H1 (cell line): ENCODE data around the gene MCRS1. TPM values are rescaled to one million over a fixed set of nuclear protein-coding genes. Genes with fewer than 3 reads are reported as not detected.

Experiments used
- ATF3 ChIP-seq: IDR thresholded peaks from 2 replicates; pipeline ENCODE4 v1.6.1; 2011; ENCODE audit warnings: low read depth, mild to moderate bottlenecking, low read length; ENCODE audit not compliant: insufficient read depth
- CBX8 ChIP-seq: fragments of 300-800, 300-1000 bp; sonication (generic); IDR thresholded peaks from 2 replicates; pipeline ENCODE4 v1.7.1; 2016; ENCODE audit warnings: low read depth, low read length, borderline replicate concordance
- CHD1 ChIP-seq: IDR thresholded peaks from 2 replicates; pipeline ENCODE4 v1.6.1; 2012; ENCODE audit warnings: low read depth, low read length, improper control_type of control experiment
- EZH2 ChIP-seq: fragments of 200-600 bp; sonication (generic); IDR thresholded peaks from 2 replicates; pipeline ENCODE4 v1.7.1; 2012; ENCODE audit warnings: low read depth, mild to moderate bottlenecking, moderate library complexity, low read length, inconsistent platforms; ENCODE audit not compliant: severe bottlenecking
- KDM5A ChIP-seq: fragments of 200-600 bp; IDR thresholded peaks from 2 replicates; pipeline ENCODE4 v1.7.1; 2012; ENCODE audit warnings: mild to moderate bottlenecking, low read length, inconsistent platforms, mixed read lengths
- POLR2AphosphoS5 ChIP-seq: IDR thresholded peaks from 2 replicates; pipeline ENCODE4 v1.6.1; 2011; ENCODE audit warnings: low read depth, low read length
- RXRA ChIP-seq: IDR thresholded peaks from 2 replicates; pipeline ENCODE4 v1.6.1; 2011; ENCODE audit warnings: low read depth, mild to moderate bottlenecking, low read length, moderate library complexity; ENCODE audit not compliant: insufficient read depth
- SIRT6 ChIP-seq: IDR thresholded peaks from one replicate; pipeline ENCODE4 v1.7.1; 2012; ENCODE audit warnings: low read length, inconsistent platforms
- SRF ChIP-seq: IDR thresholded peaks from 2 replicates; pipeline ENCODE4 v1.6.1; 2011; ENCODE audit warnings: mild to moderate bottlenecking, low read depth, low read length, moderate library complexity
- polyA plus RNA-seq, 7 experiments: library from polyadenylated mRNA; depleted of rRNA in 3 of 7; stranded (reverse) in 5 of 7; unstranded in 2 of 7; fragments of >200 nt in 5 of 7; fragments of 200-250 nt in 2 of 7; gene quantifications; 1 replicate in 5 of 7; 2 replicates in 1 of 7; 4 replicates in 1 of 7; pipeline versions ENCODE4 v1.2.1 to v1.2.3, GENCODE V29; 2011 to 2013; ENCODE audit warnings: missing spikeins in 2 of 7, mixed read lengths in 2 of 7
- total RNA-seq: library from RNA; stranded (reverse); fragmentation: NEBNext Ultra II Directional; extraction: Animal tissue kit (Norgen Biotek cat#: 25700); gene quantifications from 2 replicates; pipeline ENCODE4 v1.2.1, GENCODE V29; 2021
- TF ChIP-seq, protein P1 (sequence below): fragments of 300-600 bp; sonication (generic); IDR thresholded peaks from 2 replicates; pipeline ENCODE4 v1.7.1; 2012; ENCODE audit warnings: low read length, moderate library complexity, mild to moderate bottlenecking, inconsistent platforms; ENCODE audit not compliant: insufficient replicate concordance
- TF ChIP-seq, protein P2 (sequence below): IDR thresholded peaks from 2 replicates; pipeline ENCODE4 v1.6.1; 2012; ENCODE audit warnings: inconsistent platforms

MCRS1 gene
- total and polyA plus RNA-seq, 2 of the 8 experiments (the other 6 are each of a cell fraction or from before 2014, with no cell fraction given), result 90.3 to 139 TPM

DNA sequence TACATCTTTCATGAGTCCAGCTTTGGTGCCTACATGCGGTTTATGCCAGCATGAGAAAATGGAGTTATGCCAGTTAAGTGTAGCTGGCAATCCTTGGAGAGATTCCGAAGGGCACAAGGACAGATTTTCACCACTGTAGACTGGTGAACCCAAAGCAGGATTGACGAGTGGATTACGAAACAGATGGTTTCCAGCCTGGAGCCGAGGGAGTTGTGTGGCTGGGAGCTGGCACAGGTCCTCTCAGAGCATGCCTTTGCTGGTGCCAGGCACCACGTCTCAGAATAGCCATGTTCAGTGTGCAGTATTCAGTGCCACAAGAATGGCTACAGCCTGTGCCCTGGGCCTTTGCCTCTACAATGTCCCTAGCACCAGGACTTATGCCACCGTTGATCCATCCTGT, 15.9 kb downstream of the MCRS1 start (continued):
- TF ChIP-seq, protein P1, sequence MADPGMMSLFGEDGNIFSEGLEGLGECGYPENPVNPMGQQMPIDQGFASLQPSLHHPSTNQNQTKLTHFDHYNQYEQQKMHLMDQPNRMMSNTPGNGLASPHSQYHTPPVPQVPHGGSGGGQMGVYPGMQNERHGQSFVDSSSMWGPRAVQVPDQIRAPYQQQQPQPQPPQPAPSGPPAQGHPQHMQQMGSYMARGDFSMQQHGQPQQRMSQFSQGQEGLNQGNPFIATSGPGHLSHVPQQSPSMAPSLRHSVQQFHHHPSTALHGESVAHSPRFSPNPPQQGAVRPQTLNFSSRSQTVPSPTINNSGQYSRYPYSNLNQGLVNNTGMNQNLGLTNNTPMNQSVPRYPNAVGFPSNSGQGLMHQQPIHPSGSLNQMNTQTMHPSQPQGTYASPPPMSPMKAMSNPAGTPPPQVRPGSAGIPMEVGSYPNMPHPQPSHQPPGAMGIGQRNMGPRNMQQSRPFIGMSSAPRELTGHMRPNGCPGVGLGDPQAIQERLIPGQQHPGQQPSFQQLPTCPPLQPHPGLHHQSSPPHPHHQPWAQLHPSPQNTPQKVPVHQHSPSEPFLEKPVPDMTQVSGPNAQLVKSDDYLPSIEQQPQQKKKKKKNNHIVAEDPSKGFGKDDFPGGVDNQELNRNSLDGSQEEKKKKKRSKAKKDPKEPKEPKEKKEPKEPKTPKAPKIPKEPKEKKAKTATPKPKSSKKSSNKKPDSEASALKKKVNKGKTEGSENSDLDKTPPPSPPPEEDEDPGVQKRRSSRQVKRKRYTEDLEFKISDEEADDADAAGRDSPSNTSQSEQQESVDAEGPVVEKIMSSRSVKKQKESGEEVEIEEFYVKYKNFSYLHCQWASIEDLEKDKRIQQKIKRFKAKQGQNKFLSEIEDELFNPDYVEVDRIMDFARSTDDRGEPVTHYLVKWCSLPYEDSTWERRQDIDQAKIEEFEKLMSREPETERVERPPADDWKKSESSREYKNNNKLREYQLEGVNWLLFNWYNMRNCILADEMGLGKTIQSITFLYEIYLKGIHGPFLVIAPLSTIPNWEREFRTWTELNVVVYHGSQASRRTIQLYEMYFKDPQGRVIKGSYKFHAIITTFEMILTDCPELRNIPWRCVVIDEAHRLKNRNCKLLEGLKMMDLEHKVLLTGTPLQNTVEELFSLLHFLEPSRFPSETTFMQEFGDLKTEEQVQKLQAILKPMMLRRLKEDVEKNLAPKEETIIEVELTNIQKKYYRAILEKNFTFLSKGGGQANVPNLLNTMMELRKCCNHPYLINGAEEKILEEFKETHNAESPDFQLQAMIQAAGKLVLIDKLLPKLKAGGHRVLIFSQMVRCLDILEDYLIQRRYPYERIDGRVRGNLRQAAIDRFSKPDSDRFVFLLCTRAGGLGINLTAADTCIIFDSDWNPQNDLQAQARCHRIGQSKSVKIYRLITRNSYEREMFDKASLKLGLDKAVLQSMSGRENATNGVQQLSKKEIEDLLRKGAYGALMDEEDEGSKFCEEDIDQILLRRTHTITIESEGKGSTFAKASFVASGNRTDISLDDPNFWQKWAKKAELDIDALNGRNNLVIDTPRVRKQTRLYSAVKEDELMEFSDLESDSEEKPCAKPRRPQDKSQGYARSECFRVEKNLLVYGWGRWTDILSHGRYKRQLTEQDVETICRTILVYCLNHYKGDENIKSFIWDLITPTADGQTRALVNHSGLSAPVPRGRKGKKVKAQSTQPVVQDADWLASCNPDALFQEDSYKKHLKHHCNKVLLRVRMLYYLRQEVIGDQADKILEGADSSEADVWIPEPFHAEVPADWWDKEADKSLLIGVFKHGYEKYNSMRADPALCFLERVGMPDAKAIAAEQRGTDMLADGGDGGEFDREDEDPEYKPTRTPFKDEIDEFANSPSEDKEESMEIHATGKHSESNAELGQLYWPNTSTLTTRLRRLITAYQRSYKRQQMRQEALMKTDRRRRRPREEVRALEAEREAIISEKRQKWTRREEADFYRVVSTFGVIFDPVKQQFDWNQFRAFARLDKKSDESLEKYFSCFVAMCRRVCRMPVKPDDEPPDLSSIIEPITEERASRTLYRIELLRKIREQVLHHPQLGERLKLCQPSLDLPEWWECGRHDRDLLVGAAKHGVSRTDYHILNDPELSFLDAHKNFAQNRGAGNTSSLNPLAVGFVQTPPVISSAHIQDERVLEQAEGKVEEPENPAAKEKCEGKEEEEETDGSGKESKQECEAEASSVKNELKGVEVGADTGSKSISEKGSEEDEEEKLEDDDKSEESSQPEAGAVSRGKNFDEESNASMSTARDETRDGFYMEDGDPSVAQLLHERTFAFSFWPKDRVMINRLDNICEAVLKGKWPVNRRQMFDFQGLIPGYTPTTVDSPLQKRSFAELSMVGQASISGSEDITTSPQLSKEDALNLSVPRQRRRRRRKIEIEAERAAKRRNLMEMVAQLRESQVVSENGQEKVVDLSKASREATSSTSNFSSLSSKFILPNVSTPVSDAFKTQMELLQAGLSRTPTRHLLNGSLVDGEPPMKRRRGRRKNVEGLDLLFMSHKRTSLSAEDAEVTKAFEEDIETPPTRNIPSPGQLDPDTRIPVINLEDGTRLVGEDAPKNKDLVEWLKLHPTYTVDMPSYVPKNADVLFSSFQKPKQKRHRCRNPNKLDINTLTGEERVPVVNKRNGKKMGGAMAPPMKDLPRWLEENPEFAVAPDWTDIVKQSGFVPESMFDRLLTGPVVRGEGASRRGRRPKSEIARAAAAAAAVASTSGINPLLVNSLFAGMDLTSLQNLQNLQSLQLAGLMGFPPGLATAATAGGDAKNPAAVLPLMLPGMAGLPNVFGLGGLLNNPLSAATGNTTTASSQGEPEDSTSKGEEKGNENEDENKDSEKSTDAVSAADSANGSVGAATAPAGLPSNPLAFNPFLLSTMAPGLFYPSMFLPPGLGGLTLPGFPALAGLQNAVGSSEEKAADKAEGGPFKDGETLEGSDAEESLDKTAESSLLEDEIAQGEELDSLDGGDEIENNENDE, result no peak
- no peak for TF ChIP-seq CHD1
- no peak for TF ChIP-seq SRF
- no peak for TF ChIP-seq RXRA
- TF ChIP-seq, protein P2, sequence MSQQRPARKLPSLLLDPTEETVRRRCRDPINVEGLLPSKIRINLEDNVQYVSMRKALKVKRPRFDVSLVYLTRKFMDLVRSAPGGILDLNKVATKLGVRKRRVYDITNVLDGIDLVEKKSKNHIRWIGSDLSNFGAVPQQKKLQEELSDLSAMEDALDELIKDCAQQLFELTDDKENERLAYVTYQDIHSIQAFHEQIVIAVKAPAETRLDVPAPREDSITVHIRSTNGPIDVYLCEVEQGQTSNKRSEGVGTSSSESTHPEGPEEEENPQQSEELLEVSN, result no peak
- TF ChIP-seq KDM5A, result no peak
- TF ChIP-seq EZH2, result no peak
- no peak for TF ChIP-seq POLR2AphosphoS5
- TF ChIP-seq SIRT6, result no peak
- TF ChIP-seq ATF3, result no peak
- no peak for TF ChIP-seq CBX8
